IMR-90 (cell line): Measurements from ENCODE around the gene NANOGP8. TPM values are rescaled to one million over a fixed set of nuclear protein-coding genes. Genes with fewer than 3 reads are reported as not detected.

ENCODE experiments used
- ATAC-seq: fragments of 200-7000 bp; cut with Tn5 transposase; 2 replicates; pipeline ENCODE4 v1.9.1; 2020; ENCODE audit warnings: low read depth, mild to moderate bottlenecking, moderate library complexity
- BruUV-seq: library from RNA; stranded (reverse); fragments of 400-500 nt; replicated peaks from 2 replicates; lab custom pipeline; 2021; lab: Mats Ljungman, UMichigan
- CTCF ChIA-PET: fragments of 300-600 bp; formaldehyde crosslinking; extraction: SDS; loops from one replicate; lab custom pipeline; 2021; ENCODE audit warnings: antibody characterized with exemption; lab: Yijun Ruan, JAX
- POLR2A ChIA-PET: fragments of 300-600 bp; sonication (Branson Sonifier 250); formaldehyde crosslinking; loops from one replicate; lab custom pipeline; 2022; ENCODE audit warnings: antibody characterized with exemption; ENCODE audit not compliant: unreplicated experiment; lab: Charles Lee
- DNase-seq: peaks from one replicate; pipeline ENCODE4 v3.0.0; 2013
- H2AFZ ChIP-seq: replicated peaks from 2 replicates; pipeline ENCODE3; 2013; ENCODE audit warnings: low read length, mild to moderate bottlenecking; ENCODE audit not compliant: poor library complexity
- H2AK5ac ChIP-seq: 2 replicates; pipeline ENCODE4 v1.6.1; 2013; ENCODE audit warnings: low read depth, low read length, inconsistent platforms
- H2AK9ac ChIP-seq: replicated peaks from 2 replicates; pipeline ENCODE3; 2013; ENCODE audit warnings: mild to moderate bottlenecking, low read depth, low read length, moderate library complexity; ENCODE audit not compliant: poor library complexity
- H2BK120ac ChIP-seq: 2 replicates; pipeline ENCODE4 v1.6.1; 2013; ENCODE audit warnings: low read depth, low read length, inconsistent platforms
- H2BK15ac ChIP-seq: 3 replicates; pipeline ENCODE4 v1.6.1; 2013; ENCODE audit warnings: low read depth, low read length, inconsistent platforms
- H2BK20ac ChIP-seq: 2 replicates; pipeline ENCODE4 v1.6.1; 2013; ENCODE audit warnings: low read depth, mild to moderate bottlenecking, inconsistent platforms, low read length, moderate library complexity
- H2BK5ac ChIP-seq: 2 replicates; pipeline ENCODE4 v1.6.1; 2013; ENCODE audit warnings: mild to moderate bottlenecking, low read depth, low read length, inconsistent platforms; ENCODE audit not compliant: poor library complexity, severe bottlenecking
- H3K14ac ChIP-seq: replicated peaks from 2 replicates; pipeline ENCODE4 v1.6.1; 2013; ENCODE audit warnings: low read depth, low read length, inconsistent platforms
- H3K18ac ChIP-seq: 2 replicates; pipeline ENCODE4 v1.6.1; 2013; ENCODE audit warnings: low read depth, low read length, control low read depth
- H3K23ac ChIP-seq: 2 replicates; pipeline ENCODE4 v1.6.1; 2013; ENCODE audit warnings: low read depth, low read length, inconsistent platforms
- H3K27ac ChIP-seq: 2 replicates; pipeline ENCODE4 v1.5.1; 2013; ENCODE audit warnings: mild to moderate bottlenecking, control low read depth, low read length; ENCODE audit not compliant: insufficient read depth
- H3K27me3 ChIP-seq: 2 replicates; pipeline ENCODE4 v1.6.1; 2013; ENCODE audit warnings: low read length; ENCODE audit not compliant: control insufficient read depth, insufficient read depth
- H3K36me3 ChIP-seq: 2 replicates; pipeline ENCODE4 v1.6.1; 2013; ENCODE audit warnings: low read length, mixed read lengths; ENCODE audit not compliant: control insufficient read depth, insufficient read depth
- H3K4ac ChIP-seq: 2 replicates; pipeline ENCODE4 v1.6.1; 2013; ENCODE audit warnings: low read depth, low read length, inconsistent platforms
- H3K4me1 ChIP-seq: 2 replicates; pipeline ENCODE4 v1.6.1; 2013; ENCODE audit warnings: low read length, mixed read lengths; ENCODE audit not compliant: control insufficient read depth, insufficient read depth
- H3K4me2 ChIP-seq: 2 replicates; pipeline ENCODE4 v1.6.1; 2013; ENCODE audit warnings: low read depth, mild to moderate bottlenecking, control low read depth, low read length, moderate library complexity
- H3K4me3 ChIP-seq: 2 replicates; pipeline ENCODE4 v1.5.1; 2013; ENCODE audit warnings: low read depth, mild to moderate bottlenecking, control low read depth, low read length, moderate library complexity; ENCODE audit not compliant: insufficient read depth
- H3K56ac ChIP-seq: 2 replicates; pipeline ENCODE4 v1.6.1; 2013; ENCODE audit warnings: low read length, inconsistent platforms; ENCODE audit not compliant: insufficient read depth; ENCODE audit errors: extremely low read depth
- H3K79me1 ChIP-seq, 2 experiments: 2 replicates each; pipeline ENCODE4 v1.6.1; 2013; ENCODE audit warnings: low read length in 2 of 2, inconsistent platforms in 1 of 2, low read depth in 1 of 2
- H3K9ac ChIP-seq: 2 replicates; pipeline ENCODE4 v1.6.1; 2013; ENCODE audit warnings: low read depth, low read length, control low read depth
- H3K9me1 ChIP-seq: 2 replicates; pipeline ENCODE4 v1.6.1; 2013; ENCODE audit warnings: low read length, inconsistent platforms; ENCODE audit not compliant: insufficient read depth
- H3K9me3 ChIP-seq: 2 replicates; pipeline ENCODE4 v1.6.1; 2013; ENCODE audit warnings: low read length; ENCODE audit not compliant: control insufficient read depth, insufficient read depth
- H4K20me1 ChIP-seq: 2 replicates; pipeline ENCODE4 v1.6.1; 2013; ENCODE audit warnings: low read length, inconsistent platforms; ENCODE audit not compliant: insufficient read depth
- H4K5ac ChIP-seq: 2 replicates; pipeline ENCODE4 v1.6.1; 2013; ENCODE audit warnings: mild to moderate bottlenecking, low read depth, low read length, control low read depth
- H4K8ac ChIP-seq, 2 experiments: 2 replicates each; pipeline ENCODE4 v1.6.1; 2013; ENCODE audit warnings: low read depth in 2 of 2, low read length in 2 of 2, control low read depth in 1 of 2, inconsistent platforms in 1 of 2
- H4K91ac ChIP-seq: 2 replicates; pipeline ENCODE4 v1.6.1; 2013; ENCODE audit warnings: low read depth, low read length, inconsistent platforms; ENCODE audit not compliant: insufficient read depth
- CHD1 ChIP-seq: IDR thresholded peaks from 2 replicates; pipeline ENCODE4 v1.6.1; 2012; ENCODE audit warnings: low read depth, low read length, improper control_type of control experiment
- MAFK ChIP-seq: IDR thresholded peaks from 2 replicates; pipeline ENCODE4 v1.6.1; 2012; ENCODE audit warnings: low read depth, low read length, improper control_type of control experiment
- MAZ ChIP-seq: IDR thresholded peaks from 2 replicates; pipeline ENCODE4 v1.6.1; 2012; ENCODE audit warnings: low read depth, mild to moderate bottlenecking, low read length, improper control_type of control experiment, moderate library complexity, borderline replicate concordance
- MXI1 ChIP-seq: IDR thresholded peaks from 2 replicates; pipeline ENCODE4 v1.6.1; 2012; ENCODE audit warnings: low read depth, mild to moderate bottlenecking, low read length, moderate library complexity, borderline replicate concordance
- RAD21 ChIP-seq: IDR thresholded peaks from 2 replicates; pipeline ENCODE4 v1.6.1; 2012; ENCODE audit warnings: low read length, improper control_type of control experiment
- SMC3 ChIP-seq: fragments of 150-350 bp; IDR thresholded peaks from 2 replicates; pipeline ENCODE4 v1.6.1; 2016; ENCODE audit warnings: low read depth, mild to moderate bottlenecking, antibody characterized with exemption, low read length, moderate library complexity
- WGBS, 2 experiments: methylation state at CpG; one replicate each; pipeline versions ENCODE4 v1.1.5 to v1.1.7; 2013; ENCODE audit warnings: missing lambda C conversion rate in 2 of 2; ENCODE audit not compliant: insufficient read length in 1 of 2; ENCODE audit errors: extremely low coverage in 2 of 2; 5-methylcytosine and 5-hydroxymethylcytosine counted together
- dilution Hi-C: fragments of 300-500 bp; cut with HindIII; formaldehyde crosslinking; loops from one replicate; pipeline ENCODE4 v1.14.3; 2018; ENCODE audit warnings: low sequenced_read_pairs; ENCODE audit not compliant: unreplicated experiment
- in situ Hi-C: fragments of 300-500 bp; cut with MboI; formaldehyde crosslinking; loops from 3 replicates; pipeline ENCODE4 v1.14.3; 2019; ENCODE audit warnings: low sequenced_read_pairs, inconsistent platforms, mixed read lengths
- intact Hi-C: fragments of 100-400 bp; cut with micrococcal nuclease; formaldehyde crosslinking; loops from 2 replicates; pipeline ENCODE4 v1.10.0; 2022
- polyA plus RNA-seq, 3 experiments: library from polyadenylated mRNA; depleted of rRNA; stranded (reverse); fragments of >200 nt; gene quantifications; 2 replicates each; pipeline ENCODE4 v1.2.3, GENCODE V29; 2012; ENCODE audit warnings: low replicate concordance in 1 of 3
- total RNA-seq: library from RNA; depleted of rRNA; stranded (reverse); fragments of >200 nt; gene quantifications from 2 replicates; pipeline ENCODE4 v1.2.3, GENCODE V29; 2012

NANOGP8 gene
- total and polyA plus RNA-seq, 2 of the 4 experiments (the other 2 are of a cell fraction) = not detected

DNA sequence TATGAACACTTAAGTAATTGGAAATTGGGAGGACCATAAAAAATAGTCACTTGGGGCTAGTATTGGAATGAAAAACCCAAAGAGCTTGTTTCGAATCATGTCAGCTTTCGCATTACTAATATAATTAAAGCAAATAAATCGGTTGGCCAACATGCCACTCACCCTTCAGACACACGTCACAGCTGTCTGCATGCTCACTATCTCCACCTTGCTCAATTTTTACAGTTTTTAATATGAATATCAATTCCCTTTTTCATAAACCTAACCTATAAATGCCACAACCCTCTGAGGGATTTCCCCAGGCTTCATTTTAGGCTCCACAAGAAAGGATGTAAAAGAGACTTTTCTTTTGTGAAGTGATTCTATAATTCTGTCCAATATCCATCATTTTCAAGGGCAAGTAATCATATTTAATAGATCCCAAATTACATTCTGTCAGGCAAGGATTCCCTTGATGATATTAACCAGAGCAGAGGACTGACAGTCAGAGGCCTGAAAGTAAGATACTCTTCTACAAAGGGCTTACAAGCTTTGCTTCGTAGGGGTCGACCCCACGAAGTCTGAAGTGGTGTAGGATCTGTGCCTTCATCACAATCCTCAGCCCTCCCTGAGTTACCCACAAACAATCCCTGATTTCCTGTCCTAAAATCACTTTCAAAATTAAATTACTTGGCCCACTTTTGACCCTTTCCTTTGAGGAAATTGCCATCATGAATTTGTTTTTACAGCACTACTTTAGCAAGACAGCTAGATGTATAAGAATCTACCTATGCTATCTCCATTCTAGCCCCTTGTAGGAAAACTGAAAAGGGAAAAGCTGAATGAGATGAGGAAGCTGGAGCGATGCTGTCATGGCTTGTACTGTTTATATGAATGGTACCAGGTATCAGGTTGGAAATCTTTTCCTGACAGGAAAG is 44.5 kb downstream of the NANOGP8 start:
- H4K20me1 ChIP-seq = no peaks in the 10 kb centered on the region
- H3K4me3 ChIP-seq = no peak overlapping the region
- dilution Hi-C loops (no loop called here), in situ Hi-C loops (no loop called here), intact Hi-C loops (no loop called here)
- 80% methylated on average over 1 of the region's 8 CpGs; no CpG with 5 or more reads in 1 of the 2 experiments for WGBS, 2 experiments
- no peaks in the 10 kb centered on the region for H3K36me3 ChIP-seq
- no peak overlapping the region for H3K56ac ChIP-seq
- 0 out of 2 replicates have a peak overlapping the region, but pooled peaks have one; percentile 66 for H2BK20ac ChIP-seq
- H3K4ac ChIP-seq = no peak overlapping the region
- CTCF ChIA-PET = no interaction called here
- H3K27me3 ChIP-seq = no peaks in the 10 kb centered on the region
- no peak overlapping the region for H3K14ac ChIP-seq
- ATAC-seq (no peak), DNase-seq (no peak)
- no peak overlapping the region for H3K23ac ChIP-seq
- no peaks in the 10 kb centered on the region for H3K9me1 ChIP-seq
- no peak overlapping the region for H4K8ac ChIP-seq
- H2AK9ac ChIP-seq = no peak overlapping the region
- H3K79me1 ChIP-seq = no peaks in the 10 kb centered on the region
- no TSS peak for BruUV-seq
- H3K9me3 ChIP-seq = no peaks in the 10 kb centered on the region
- TF ChIP-seq MXI1 = no peak
- TF ChIP-seq MAZ = no peak
- no peak for TF ChIP-seq MAFK
- no peak for TF ChIP-seq SMC3
- TF ChIP-seq CHD1 = no peak
- TF ChIP-seq RAD21 = no peak
- H2AK5ac ChIP-seq = no peak overlapping the region
- H2BK5ac ChIP-seq = no peak overlapping the region
- no peak overlapping the region for H3K27ac ChIP-seq
- H3K4me1 ChIP-seq = 0 out of 2 replicates have a peak, but pooled peaks cover 1% of the 10 kb centered on the region
- no peak overlapping the region for H3K18ac ChIP-seq
- no peak overlapping the region for H2AFZ ChIP-seq
- H4K5ac ChIP-seq = no peak overlapping the region
- no peak overlapping the region for H3K9ac ChIP-seq
- no peak overlapping the region for H2BK120ac ChIP-seq
- no peak overlapping the region for H4K91ac ChIP-seq
- H3K4me2 ChIP-seq = no peak overlapping the region
- peak overlapping the region; percentile 80 for H2BK15ac ChIP-seq
- POLR2A ChIA-PET = no interaction called here
